Embryonic facial prominence (tissue), 1 donor: Measurements from ENCODE around the gene THSD4.
"Not testable (repeated sequence)": the region's sequence is repeated elsewhere in the genome, so short reads cannot be mapped to it uniquely, and the experiment has no call there.

Experiments
- DNase-seq: peaks from one replicate; pipeline ENCODE4 v3.0.0-alpha.2; 2016; ENCODE audit errors: extremely low spot score

Gene THSD4

GRCh38 chr15:71149646-71150557, 34.6 kb downstream of the THSD4 start:
- DNase-seq, result no peak

- DNase-seq, result no peak
These were observed 35.8 kb downstream of the THSD4 start for GRCh38 chr15:71151081-71151480.

GRCh38 chr15:71152542-71152941, 37.3 kb downstream of the THSD4 start:
- no peak for DNase-seq

GRCh38 chr15:71153823-71154524, 38.7 kb downstream of the THSD4 start:
- no peak for DNase-seq

- no peak for DNase-seq
These were observed 39.4 kb downstream of the THSD4 start for GRCh38 chr15:71154607-71155200.

GRCh38 chr15:71155534-71155933, 40.3 kb downstream of the THSD4 start:
- DNase-seq, result no peak

- no peak for DNase-seq
These were observed 45.7 kb downstream of the THSD4 start for GRCh38 chr15:71160976-71161375.

- no peak for DNase-seq
These were observed 47.0 kb downstream of the THSD4 start for GRCh38 chr15:71162309-71162708.

- not testable (repeated sequence) for DNase-seq
These were observed 49.3 kb downstream of the THSD4 start for GRCh38 chr15:71164606-71165005.

- no peak for DNase-seq
These were observed 52.3 kb downstream of the THSD4 start for GRCh38 chr15:71167445-71168165.

- DNase-seq, result no peak
These were observed 53.0 kb downstream of the THSD4 start for GRCh38 chr15:71168166-71168834.

- DNase-seq, result no peak
These were observed 54.9 kb downstream of the THSD4 start for GRCh38 chr15:71170163-71170562.

GRCh38 chr15:71171195-71171594, 55.9 kb downstream of the THSD4 start:
- DNase-seq, result no peak

- not testable (repeated sequence) for DNase-seq
These were observed 59.1 kb downstream of the THSD4 start for GRCh38 chr15:71174360-71174759.

- DNase-seq, result no peak
These were observed 65.9 kb downstream of the THSD4 start for GRCh38 chr15:71180986-71181853.

GRCh38 chr15:71182522-71182921, 67.3 kb downstream of the THSD4 start:
- no peak for DNase-seq

- DNase-seq, result no peak
These were observed 67.8 kb downstream of the THSD4 start for GRCh38 chr15:71183063-71183462.

- no peak for DNase-seq
These were observed 70.4 kb downstream of the THSD4 start for GRCh38 chr15:71185706-71186105.

- DNase-seq, result no peak
These were observed 71.0 kb downstream of the THSD4 start for GRCh38 chr15:71186267-71186666.

- no peak for DNase-seq
These were observed 71.8 kb downstream of the THSD4 start for GRCh38 chr15:71187078-71187477.
